HG02938 (cell line): ENCODE results near the gene ABO.
"Not testable (repeated sequence)": the region's sequence is repeated elsewhere in the genome, so short reads cannot be mapped to it uniquely, and the experiment has no call there.

ENCODE experiments used
- ATAC-seq: cut with Tn5 transposase; IDR thresholded peaks from one replicate; pipeline ENCODE4 v1.9.1; 2021; ENCODE audit warnings: mild to moderate bottlenecking, moderate library complexity; ENCODE audit not compliant: unreplicated experiment

The ABO gene

DNA sequence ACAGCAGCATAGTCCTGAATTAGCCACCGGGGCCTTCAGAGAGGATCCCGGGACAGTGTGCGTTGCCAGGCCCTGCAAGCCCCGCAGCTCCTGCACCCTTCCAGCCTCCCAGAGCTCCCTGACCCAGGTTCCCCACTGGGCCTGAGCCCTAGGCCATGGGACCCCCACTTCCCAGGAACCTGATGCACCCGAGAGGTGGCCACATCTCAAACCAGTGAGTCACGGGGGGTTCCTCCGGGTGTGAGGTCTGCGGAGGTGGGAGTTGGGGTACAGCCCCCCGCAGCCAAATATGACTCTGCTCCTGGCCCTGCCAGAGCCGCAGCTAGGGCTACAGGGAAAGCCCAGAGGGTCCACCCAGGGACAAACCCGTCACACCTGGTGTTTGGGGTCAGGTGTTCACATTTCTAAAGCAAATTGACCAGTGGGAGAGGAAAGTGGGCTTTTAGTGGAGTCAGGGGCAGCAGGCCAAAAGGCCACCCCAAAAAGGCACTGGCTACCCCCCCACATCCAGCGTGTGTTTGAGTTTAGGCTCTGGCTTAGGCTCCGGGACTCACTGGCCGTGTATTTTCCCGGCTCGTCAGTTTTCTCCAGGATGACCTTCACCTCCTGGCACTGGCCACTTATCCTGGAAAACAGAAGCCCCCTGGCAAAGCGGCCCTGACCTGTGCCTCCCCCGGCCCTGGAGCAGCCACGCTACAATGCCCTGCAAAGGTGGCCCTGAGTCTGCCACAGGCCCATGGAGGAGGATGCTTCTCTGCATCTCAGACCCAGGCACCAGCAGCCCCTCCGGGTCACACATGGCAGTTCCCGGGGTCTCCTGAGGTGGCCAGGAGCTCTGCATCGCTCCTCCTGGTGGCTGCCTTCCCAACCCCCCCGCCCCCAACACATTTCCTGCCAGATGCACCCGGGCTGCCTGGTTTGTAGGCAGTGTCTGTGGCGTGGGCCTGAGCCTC, 48.5 kb downstream of the ABO start:
- ATAC-seq: no peak

DNA sequence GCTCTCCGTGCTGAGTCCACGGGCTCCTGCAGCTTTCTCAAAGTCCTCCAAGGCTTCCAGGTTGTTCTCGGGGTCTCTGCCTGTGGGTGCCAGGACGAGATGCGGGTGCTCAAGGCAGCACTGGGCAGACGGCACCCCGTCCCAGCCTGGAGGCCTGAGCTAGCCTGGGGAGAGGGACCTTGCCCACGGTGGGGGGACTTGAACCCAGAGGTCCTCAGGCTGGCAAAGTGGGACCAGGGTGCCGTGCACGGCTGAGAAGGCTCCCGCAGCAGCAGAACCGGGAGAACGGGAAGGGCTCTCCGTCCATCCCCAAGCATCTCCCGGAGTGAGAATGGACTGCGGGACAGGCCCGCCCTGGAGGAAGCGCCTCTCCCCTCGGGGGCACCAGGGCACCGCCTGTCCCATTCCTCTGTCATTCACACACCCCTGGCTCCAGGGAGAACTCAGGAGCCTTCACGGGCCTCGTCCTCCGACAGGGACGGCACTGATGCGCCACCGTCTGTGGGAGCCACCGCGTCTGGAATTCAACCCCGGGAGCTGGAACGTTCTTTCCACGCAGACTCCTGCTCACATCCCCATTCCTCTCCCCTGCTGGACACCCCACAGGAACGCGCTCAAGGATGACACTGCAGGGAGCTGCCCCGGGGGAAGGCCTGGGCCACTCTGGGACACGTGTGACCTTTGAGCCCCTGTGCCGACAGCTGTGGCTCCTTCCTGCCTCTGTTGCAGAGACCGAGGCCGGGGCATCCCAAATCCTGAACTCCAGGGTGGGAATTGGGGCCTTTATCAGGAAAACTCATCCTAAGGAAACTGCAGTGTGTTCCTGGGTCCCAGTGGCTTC, 49.6 kb downstream of the ABO start:
- no peak for ATAC-seq

DNA sequence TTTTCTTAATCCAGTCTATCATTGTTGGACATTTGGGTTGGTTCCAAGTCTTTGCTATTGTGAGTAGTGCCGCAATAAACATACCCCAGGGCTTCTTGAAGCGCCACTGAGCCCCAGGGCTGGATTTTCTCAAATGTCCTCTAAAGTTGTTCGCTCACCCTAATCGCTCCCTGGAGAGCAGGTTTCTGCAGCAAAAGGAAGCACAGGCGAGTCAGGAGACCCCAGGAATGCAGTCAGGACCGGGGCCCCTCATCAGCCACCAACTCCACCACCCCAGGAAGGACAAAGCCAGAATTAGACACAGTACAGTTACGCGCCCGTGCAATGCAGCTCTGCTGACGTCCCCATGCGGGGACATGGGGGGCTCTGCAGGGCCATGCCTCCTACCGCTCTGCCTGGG, 50.2 kb downstream of the ABO start:
- no peak for ATAC-seq

- ATAC-seq: not testable (repeated sequence)
These were observed 51.7 kb downstream of the ABO start for GRCh38 chr9:133223159-133223756.

DNA sequence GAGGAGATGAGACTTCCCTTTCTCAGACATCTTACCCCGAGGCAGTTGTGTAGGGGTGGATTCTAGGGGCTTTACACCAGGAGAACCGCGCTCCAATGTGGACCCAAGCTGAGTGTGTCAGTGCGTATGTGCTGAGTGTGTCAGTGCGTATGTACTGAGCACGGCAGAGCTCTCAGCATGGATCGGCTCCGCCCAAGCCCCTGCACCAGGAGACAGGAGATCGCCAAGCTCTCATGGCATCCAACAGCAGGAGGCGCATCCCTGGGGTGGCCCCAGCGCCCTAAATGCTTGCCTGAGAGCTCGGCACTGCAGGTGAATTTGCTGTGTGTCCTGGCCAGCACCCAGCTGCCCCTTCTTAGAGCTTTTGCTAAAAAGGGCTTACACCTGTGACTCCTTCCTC, 53.0 kb downstream of the ABO start:
- not testable (repeated sequence) for ATAC-seq

DNA sequence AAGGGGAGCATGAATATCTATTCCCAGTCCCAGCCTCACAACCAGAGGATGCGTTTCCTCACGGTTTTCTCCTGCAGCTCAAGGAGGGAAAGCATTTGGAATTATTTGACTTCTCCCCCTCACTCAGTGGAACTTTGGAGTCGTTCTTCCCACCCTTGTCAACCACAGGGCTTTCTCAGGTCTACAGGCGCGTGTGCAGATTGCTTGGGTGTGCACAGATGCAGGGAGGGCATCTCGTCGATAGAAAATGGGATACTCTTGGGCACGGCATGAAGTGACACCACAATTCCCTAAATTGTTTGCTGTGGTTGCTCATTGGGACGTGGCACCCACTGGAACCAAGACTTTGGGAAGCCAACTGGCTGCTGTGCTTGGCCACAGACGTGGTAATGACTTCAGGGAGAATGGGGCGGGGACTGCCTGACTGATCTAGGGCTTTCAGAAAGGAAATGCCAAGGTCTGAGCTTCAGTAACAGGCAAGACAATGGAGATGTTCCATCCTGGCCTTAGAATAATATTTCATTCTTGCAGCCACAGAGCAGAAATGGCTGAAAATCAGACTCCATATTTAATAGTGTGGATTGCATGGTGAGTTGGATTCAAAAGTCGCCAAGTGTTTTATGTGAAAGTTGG, 53.7 kb downstream of the ABO start:
- ATAC-seq: no peak

- ATAC-seq: not testable (repeated sequence)
These were observed 56.7 kb downstream of the ABO start for GRCh38 chr9:133218049-133218975.

DNA sequence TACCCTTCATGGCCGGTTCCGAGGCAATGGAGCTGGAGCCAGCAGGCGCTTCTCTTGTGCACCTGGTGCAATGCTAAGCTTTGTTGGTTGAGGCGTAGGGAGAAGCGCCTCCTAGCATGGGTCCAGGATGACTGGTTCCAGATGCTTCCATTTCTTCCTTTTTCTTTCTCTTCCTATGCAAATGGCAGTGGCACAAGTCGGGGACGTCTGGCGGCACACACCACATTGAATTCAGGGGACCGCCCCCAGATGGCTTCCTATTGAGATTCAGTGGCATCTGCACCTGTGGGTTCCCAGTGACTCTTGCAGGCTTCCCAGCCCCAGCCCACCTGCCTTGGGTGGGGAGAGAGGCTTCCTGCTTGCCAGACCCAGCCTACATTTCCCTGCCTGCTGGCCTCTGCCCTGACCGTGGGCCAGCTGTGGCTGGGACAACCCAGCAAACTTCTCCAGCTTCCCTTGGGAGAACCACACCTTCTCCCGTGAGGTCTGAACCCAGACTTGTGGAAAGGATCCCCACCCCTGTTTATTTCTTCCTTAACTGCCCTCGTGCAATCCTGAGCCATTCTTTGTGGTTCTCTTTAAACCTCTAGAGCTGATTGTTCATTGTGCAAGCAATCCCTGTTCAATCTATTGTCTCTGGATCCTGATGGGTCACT, 57.5 kb downstream of the ABO start:
- not testable (repeated sequence) for ATAC-seq

DNA sequence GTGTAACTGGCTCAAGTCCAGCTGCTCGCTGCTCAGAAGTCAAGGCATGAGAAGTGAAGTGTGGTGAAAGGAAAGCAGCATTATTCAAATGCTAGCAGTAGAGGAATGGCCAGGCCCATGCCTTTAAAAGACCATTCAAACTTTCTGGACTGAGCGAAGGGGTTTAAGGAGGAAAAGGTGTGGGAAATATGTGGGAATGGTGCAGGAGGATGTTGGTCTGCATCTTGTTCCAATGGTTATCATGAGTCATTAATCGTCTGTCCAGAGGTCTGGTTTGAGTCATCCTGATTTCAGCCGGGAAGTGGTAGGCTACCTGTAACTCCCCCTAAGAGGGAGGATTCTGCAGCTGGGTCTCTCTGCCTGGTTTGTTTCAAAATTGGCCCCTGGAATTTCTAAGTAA, 60.7 kb downstream of the ABO start:
- ATAC-seq: not testable (repeated sequence)

DNA sequence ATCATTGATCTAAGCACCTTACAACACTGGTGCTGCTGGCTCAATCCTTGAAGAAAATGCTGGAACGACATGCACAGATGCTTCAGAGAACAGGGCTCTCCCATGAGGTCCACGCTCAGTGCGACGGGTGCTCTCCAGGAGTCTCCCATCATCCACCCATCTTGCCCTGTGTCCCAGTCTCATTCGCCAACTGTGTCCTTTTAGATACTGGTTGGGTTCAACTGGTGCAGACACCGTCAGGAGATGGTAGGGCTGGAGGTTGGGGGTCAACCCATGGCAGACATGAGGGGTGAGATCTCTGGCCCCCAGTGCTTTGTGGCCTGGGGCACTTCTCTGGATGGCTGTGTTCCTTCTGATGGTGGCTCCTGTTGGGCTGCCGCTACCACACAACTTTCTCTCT, 64.4 kb downstream of the ABO start:
- no peak for ATAC-seq

DNA sequence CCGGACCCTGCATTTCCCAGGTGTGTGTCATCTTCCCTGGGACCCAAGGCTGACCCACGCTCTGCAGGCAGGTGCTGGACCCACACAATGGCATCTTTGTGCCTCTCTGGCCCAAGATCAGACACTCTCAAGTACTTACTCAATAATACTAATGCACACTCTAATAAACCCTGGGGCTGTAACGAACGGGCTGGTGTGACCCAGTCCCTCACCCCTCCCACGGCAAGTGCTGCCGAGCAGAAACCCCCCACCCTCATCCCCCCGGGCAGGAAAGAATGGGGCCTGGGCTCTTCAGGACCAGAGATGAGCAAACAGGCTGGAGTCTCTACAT, 64.8 kb downstream of the ABO start:
- ATAC-seq: no peak

DNA sequence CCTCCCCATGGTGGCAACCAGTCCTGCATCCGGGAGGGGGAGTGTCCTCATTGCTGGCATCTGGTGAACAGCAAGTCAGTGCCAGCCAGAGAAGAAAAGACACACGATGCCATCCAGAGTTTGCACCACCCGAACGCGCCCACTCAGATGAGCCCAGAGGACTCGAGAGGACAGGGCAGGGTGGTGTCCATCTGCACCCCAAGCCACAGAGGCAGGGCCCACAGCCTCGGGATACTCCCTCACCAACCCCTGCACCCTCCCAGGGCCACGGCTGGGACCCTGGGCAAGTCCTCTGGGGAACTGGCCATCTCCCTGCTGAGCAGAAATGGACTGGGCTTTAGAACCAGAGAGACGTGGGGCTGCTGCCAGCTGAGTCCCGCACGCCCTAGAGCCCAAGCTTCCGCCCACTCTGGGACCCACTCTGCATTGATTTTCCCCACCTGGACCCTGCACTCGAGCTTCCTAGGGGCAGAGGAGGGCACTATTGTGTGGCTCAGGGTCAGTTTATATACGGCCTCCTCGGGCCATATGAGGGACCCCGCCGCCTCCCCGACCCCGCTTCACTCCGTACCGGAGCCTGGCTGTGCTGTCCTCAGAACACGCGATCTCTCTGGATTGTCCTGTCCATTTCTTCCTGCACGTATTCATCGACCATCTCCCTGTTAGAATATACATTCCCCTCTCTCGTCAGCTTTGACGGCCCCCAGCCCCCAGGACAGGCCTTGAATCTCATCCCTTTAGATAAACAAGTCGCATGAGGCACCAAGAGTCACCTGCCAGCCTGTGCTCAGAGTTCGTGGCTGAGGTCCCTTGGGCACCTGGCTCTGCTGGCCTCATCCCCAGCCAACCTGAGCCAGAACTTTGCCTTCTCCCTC, 65.4 kb downstream of the ABO start:
- not testable (repeated sequence) for ATAC-seq

DNA sequence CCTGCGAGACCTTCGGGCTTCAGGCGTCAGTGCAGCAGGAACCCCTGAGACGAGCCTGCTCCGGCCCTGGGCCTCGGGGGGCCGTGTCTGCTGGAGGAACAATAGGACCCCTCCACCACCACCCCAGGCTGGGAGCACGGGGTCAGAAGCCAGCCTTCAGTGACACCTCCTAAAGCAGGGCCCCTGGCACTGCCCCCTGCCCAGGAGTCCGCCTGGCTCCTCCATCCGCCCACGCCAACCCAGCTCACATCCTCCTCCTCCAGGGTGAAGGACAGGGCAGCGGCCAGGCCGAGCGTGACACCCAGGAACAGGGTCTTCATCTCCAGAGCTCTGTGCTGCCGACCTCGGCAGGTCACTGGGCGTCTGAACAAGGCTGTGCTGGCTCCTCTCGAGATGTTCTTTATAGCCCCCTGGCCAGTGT, 66.1 kb downstream of the ABO start, which contains the start of gene OBP2B:
Gene OBP2B, minus strand, starts transcription at position 371 of the 421 bp plus-strand sequence. Its CDS starts 51 bp downstream, at position 320.
- ATAC-seq: not testable (repeated sequence)

GRCh38 chr9:133208171-133208879, 66.7 kb downstream of the ABO start:
- ATAC-seq: not testable (repeated sequence)

GRCh38 chr9:133207540-133208170, 67.3 kb downstream of the ABO start:
- no peak for ATAC-seq

DNA sequence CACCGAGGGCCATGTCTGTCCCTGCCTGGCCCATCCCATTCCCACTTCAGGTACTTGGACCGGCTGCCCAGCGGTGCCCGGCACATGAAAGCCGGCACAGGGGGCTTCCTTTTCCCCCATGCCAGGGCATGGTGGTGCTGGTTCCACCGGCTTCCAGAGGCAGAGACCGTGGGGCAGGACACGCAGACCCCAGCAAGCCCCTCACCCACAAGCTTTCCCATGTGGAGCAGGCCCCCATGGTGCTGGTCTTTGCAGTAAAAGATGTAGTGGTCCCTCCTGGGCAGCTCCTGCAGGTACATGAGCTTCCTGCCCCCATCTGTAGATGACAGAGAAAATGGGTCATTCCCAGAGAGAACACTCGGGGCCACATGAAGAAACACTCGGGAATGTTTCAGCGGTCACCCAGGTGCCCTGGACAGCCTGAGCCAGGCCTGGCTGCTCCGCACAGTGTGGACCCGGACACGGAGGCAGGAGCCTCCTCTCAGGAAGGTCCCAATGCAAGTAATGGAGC, 67.9 kb downstream of the ABO start:
- ATAC-seq: no peak
